NCI-H2227 treated with DMSO at 0.1 percent for 48 hours (cell line): Measurements from ENCODE around the gene SLC39A6.

Experiments
- DNase-seq: peaks from one replicate; lab custom pipeline; 2025; lab: John Stamatoyannopoulos, UW

SLC39A6 gene

DNA sequence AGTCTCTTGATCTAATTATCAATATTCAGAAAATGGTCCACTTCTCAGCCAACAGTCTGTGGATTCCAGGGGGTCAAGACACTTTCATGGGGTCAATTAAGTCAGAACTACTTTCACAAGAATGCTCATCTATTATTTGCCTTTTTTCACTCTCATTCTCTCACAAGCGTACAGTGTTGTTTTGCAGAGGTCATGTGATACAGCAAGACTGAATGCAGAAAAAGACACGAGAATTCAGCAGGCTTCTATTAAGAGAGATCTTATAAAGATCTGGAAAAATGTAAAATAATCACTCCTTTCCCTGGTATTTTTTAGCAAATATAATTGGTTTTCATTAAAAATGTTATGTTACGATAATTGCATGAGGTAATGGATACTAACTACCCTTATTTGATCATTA is 70.5 kb downstream of the SLC39A6 start:
- DNase-seq, result no peak
